ENCODE measurements around the gene SAG.
A peak's percentile ranks its signal among the peaks of the same experiment; 100 is the strongest.

The SAG gene

DNA sequence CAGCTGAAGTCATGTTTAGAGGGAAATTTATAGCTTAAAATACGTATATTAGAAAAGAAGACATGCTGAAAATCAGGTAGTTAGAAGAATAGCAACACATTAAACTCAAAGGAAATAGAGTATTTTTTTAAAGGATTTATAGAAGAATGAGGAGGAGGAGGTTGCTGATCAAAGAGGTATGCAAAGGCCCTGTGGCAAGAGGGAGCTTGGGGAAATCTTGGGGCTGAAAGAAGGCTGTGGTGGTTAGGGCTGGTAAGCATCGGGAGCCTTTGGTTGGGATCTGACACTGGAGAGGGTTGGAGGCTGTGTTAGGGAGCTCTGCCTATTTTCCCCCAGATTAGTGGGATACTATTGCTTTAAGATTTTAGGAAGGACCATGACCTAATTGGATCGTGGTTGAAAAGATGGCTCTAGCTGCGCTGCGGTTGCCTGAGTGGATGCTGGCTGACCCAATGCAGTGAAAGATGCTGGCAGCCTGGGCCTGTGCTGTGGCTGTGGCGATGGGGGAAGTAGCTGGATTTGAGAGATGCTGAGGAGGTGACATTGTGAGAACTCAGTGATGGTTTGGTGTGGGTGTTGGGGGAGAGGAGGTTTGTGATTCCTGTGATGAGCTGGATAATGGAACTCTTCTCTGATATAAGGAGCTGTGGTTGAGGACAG is 58.4 kb downstream of the SAG start:
- no peaks in the 10 kb centered on the region for H3K9me3 ChIP-seq
- peak overlapping the region; percentile 74 for H3K27ac ChIP-seq
- peaks cover 29 to 40% of the 10 kb centered on the region in 2 experiments for H3K4me1 ChIP-seq (ENCODE audit: control insufficient read depth in 1 of 2, insufficient read depth in 1 of 2, low read depth in 1 of 2, low read length in 1 of 2)
- H3K36me3 ChIP-seq: peaks cover 5% of the 10 kb centered on the region
- H3K4me3 ChIP-seq (ENCODE audit: low read depth in 1 of 2, low read length in 1 of 2): no peak overlapping the region
- TF ChIP-seq, protein P1, sequence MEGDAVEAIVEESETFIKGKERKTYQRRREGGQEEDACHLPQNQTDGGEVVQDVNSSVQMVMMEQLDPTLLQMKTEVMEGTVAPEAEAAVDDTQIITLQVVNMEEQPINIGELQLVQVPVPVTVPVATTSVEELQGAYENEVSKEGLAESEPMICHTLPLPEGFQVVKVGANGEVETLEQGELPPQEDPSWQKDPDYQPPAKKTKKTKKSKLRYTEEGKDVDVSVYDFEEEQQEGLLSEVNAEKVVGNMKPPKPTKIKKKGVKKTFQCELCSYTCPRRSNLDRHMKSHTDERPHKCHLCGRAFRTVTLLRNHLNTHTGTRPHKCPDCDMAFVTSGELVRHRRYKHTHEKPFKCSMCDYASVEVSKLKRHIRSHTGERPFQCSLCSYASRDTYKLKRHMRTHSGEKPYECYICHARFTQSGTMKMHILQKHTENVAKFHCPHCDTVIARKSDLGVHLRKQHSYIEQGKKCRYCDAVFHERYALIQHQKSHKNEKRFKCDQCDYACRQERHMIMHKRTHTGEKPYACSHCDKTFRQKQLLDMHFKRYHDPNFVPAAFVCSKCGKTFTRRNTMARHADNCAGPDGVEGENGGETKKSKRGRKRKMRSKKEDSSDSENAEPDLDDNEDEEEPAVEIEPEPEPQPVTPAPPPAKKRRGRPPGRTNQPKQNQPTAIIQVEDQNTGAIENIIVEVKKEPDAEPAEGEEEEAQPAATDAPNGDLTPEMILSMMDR (IDR thresholded peaks at IDR 0.05): no peak
- H3K27me3 ChIP-seq: no peaks in the 10 kb centered on the region

- peak overlapping the region; percentile 74 for H3K27ac ChIP-seq
Measured at GRCh38 chr2:233367586-233367985, 60.0 kb downstream of the SAG start.

DNA sequence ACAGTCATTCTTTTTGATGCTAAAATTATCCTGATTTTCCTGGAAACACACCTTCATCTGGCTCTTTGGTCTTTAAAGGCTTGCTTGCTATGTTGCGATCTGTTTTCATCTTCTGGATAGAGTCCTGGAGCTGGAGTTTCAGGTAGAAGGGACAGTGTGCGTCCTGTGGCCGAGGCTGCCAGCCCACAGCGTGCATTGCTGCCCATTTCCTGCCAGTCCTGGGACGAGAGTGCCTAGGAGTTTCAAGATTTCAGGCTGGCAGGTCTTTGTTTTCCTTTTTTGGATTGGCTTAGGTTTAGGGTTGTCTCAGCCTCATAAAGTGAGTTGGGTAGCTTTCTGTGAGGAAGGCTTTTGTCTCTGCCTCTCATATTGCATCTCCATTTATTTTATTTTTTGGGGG is 61.1 kb downstream of the SAG start:
- peak overlapping the region; percentile 74 for H3K27ac ChIP-seq
- peaks cover 23% of the 10 kb centered on the region for H3K36me3 ChIP-seq
- H3K9me3 ChIP-seq: no peaks in the 10 kb centered on the region
- H3K27me3 ChIP-seq: no peaks in the 10 kb centered on the region
- H3K4me1 ChIP-seq (ENCODE audit: control insufficient read depth in 1 of 2, insufficient read depth in 1 of 2, low read depth in 1 of 2, low read length in 1 of 2): peaks cover 27 to 40% of the 10 kb centered on the region in 2 experiments
- H3K4me3 ChIP-seq (ENCODE audit: low read depth in 1 of 2, low read length in 1 of 2): no peak overlapping the region
- TF ChIP-seq, protein P1 (IDR thresholded peaks at IDR 0.05): no peak

More at GRCh38 chr2:233367586-233367985, 60.0 kb downstream of the SAG start:
- TF ChIP-seq, protein P1 (IDR thresholded peaks at IDR 0.05): no peak
- Histone ChIP-seq H3K36me3 (peaks cover 16% of the 10 kb centered on the region), H3K9me3 (no peaks in the 10 kb centered on the region), H3K4me1 (ENCODE audit: control insufficient read depth in 1 of 2, insufficient read depth in 1 of 2, low read depth in 1 of 2, low read length in 1 of 2) (peaks cover 27 to 40% of the 10 kb centered on the region in 2 experiments), H3K27me3 (no peaks in the 10 kb centered on the region), H3K4me3 (ENCODE audit: low read depth in 1 of 2, low read length in 1 of 2) (no peak overlapping the region)

GRCh38 chr2:233369462-233369861 is 61.8 kb downstream of the SAG start:
- Histone ChIP-seq H3K36me3 (peaks cover 26% of the 10 kb centered on the region), H3K4me3 (ENCODE audit: low read depth in 1 of 2, low read length in 1 of 2) (no peak overlapping the region), H3K9me3 (no peaks in the 10 kb centered on the region), H3K27ac (peak overlapping the region; percentile 74), H3K27me3 (no peaks in the 10 kb centered on the region), H3K4me1 (ENCODE audit: control insufficient read depth in 1 of 2, insufficient read depth in 1 of 2, low read depth in 1 of 2, low read length in 1 of 2) (peaks cover 27 to 40% of the 10 kb centered on the region in 2 experiments)
- TF ChIP-seq, protein P1 (IDR thresholded peaks at IDR 0.05): no peak

GRCh38 chr2:233369897-233370685 is 62.5 kb downstream of the SAG start:
- no peaks in the 10 kb centered on the region for H3K27me3 ChIP-seq
- H3K27ac ChIP-seq: peak overlapping the region; percentile 74
- TF ChIP-seq, protein P1 (IDR thresholded peaks at IDR 0.05): no peak
- H3K4me1 ChIP-seq (ENCODE audit: control insufficient read depth in 1 of 2, insufficient read depth in 1 of 2, low read depth in 1 of 2, low read length in 1 of 2): peaks cover 27 to 40% of the 10 kb centered on the region in 2 experiments
- no peak overlapping the region for H3K4me3 ChIP-seq (ENCODE audit: low read depth in 1 of 2, low read length in 1 of 2)
- H3K9me3 ChIP-seq: no peaks in the 10 kb centered on the region
- peaks cover 32% of the 10 kb centered on the region for H3K36me3 ChIP-seq

All from neutrophil (primary cell).